ENCODE data around the gene CRB3.

Gene CRB3

DNA sequence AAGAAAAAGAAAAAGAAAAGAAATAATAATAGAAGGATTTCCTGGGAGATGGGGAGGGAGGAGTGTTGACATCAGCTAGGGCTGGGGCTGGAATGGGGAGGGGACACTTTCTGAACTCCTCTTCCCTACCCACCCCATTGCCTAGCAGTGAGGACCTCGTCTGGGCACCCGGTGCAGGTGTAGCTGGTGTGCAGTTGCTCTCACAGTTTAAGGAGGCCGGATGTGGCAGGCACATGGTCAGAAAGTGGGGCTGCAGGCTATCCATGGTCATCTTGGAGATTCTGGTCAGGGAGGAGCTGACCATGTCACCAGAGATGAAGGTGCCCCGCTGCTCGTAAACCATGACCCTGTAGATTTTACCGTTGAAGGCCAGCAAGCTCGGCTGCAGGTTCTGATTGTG, 46.5 kb downstream of the CRB3 start:
- TF ChIP-seq, protein P1, sequence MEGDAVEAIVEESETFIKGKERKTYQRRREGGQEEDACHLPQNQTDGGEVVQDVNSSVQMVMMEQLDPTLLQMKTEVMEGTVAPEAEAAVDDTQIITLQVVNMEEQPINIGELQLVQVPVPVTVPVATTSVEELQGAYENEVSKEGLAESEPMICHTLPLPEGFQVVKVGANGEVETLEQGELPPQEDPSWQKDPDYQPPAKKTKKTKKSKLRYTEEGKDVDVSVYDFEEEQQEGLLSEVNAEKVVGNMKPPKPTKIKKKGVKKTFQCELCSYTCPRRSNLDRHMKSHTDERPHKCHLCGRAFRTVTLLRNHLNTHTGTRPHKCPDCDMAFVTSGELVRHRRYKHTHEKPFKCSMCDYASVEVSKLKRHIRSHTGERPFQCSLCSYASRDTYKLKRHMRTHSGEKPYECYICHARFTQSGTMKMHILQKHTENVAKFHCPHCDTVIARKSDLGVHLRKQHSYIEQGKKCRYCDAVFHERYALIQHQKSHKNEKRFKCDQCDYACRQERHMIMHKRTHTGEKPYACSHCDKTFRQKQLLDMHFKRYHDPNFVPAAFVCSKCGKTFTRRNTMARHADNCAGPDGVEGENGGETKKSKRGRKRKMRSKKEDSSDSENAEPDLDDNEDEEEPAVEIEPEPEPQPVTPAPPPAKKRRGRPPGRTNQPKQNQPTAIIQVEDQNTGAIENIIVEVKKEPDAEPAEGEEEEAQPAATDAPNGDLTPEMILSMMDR (IDR thresholded peaks at IDR 0.05) = no peak
- no peaks in the 10 kb centered on the region for H3K9me3 Mint-ChIP-seq

DNA sequence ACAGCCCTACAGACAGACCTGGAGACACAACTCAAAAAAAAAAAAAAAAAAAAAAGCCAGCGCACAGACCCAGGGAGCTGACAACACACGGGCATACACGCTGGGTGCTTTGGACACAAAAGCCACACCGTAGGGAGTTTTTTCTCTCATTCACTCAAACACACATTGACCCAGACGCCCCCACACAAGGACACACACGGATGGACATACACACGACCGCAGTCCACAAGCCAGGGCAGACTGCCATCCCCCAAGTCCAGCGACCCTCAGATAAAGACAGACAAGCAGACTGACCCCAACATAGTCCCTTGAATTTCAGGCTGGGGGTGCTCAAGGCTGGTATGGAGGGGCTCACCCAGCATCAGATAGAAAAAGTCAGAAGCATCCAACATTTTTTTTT, 50.0 kb downstream of the CRB3 start:
- Mint-ChIP-seq H3K36me3 (ENCODE audit: low read depth) (no peaks in the 10 kb centered on the region), H3K27ac (peak overlapping the region; percentile 57)

More for the DNA sequence above, 46.5 kb downstream of the CRB3 start:
- DNase-seq = no peak
- Mint-ChIP-seq H3K4me1 (peaks cover 7% of the 10 kb centered on the region), H3K27ac (no peak overlapping the region), H3K36me3 (ENCODE audit: low read depth) (no peaks in the 10 kb centered on the region), H3K4me3 (no peak overlapping the region), H3K27me3 (ENCODE audit: low read depth, poor library complexity) (peaks cover 16% of the 10 kb centered on the region)

DNA sequence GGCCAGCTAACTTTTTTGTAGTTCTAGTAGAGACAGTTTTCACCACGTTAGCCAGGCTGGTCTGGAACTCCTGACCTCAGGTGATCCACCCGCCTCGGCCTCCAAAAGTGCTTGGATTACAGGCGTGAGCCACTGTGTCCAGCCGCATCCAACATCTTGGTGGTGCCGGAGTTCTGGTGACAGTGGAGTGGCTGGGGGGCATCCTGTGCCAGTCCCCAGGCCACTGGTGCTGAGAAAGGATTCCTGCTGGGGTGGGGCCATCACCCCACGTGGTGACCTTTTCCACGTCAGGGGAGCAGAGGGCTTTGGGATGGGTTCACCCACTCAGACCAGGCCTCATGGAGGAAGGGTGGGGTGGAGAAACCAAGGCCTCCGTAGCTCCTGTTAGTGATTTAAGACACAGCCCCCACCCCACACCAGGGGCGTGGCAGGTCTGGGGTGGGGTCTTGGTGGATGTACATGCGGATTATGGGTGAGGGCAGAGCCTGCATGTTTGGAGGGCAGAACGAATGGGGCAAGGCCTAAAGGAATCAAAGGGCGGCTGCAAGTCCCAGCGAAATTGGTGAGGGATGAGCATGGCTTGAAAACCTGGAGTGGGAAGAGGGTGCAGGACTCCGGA, 51.0 kb downstream of the CRB3 start:
- peaks cover 32% of the 10 kb centered on the region for H3K4me1 Mint-ChIP-seq
- no peaks in the 10 kb centered on the region for H3K36me3 Mint-ChIP-seq (ENCODE audit: low read depth)
- no peak overlapping the region for H3K27ac Mint-ChIP-seq
- TF ChIP-seq, protein P1 (IDR thresholded peaks at IDR 0.05) = no peak
- DNase-seq = no peak
- H3K4me3 Mint-ChIP-seq = no peak overlapping the region
- no peaks in the 10 kb centered on the region for H3K9me3 Mint-ChIP-seq
- peaks cover 17% of the 10 kb centered on the region for H3K27me3 Mint-ChIP-seq (ENCODE audit: low read depth, poor library complexity)

More for the DNA sequence above, 50.0 kb downstream of the CRB3 start:
- Mint-ChIP-seq H3K4me3 (peak overlapping the region; percentile 10), H3K9me3 (no peaks in the 10 kb centered on the region), H3K27me3 (ENCODE audit: low read depth, poor library complexity) (peaks cover 17% of the 10 kb centered on the region), H3K4me1 (peaks cover 32% of the 10 kb centered on the region)
- TF ChIP-seq, protein P1 (IDR thresholded peaks at IDR 0.05) = no peak
- no peak for DNase-seq

DNA sequence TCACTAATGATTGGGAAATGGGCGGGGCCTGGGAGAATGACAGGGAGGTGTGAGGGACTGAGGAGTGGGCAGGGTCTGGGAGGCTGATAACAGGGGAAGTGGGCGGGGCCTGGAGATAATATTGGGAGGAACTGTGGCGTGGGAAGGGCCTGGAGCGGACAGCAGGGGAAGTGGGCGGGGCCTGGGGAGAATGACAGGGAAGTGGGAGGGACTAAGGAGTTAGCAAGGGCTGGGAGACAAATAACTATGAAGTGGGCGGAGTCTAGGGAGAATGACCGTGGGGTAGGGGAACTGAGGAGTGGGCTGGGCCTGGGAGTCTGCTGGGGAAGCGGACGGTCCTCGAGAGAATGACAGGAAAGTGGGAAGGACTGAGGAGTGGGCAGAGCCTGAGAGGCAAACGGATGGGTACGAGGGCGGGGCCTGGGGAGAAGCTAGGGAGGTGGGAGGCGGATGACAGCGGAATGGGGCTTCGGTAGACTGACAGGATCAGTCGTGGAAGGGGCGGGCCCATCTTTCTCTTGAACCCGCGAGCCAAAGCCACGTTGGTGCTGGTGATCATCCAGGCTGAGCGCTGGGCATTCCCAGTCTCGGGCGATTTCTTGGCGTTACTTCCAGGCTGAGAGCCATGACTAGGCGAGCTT, 52.1 kb downstream of the CRB3 start:
- no peaks in the 10 kb centered on the region for H3K36me3 Mint-ChIP-seq (ENCODE audit: low read depth)
- H3K27me3 Mint-ChIP-seq (ENCODE audit: low read depth, poor library complexity) = peaks cover 17% of the 10 kb centered on the region
- H3K27ac Mint-ChIP-seq = peak overlapping the region; percentile 18
- H3K4me3 Mint-ChIP-seq = peak overlapping the region; percentile 93
- no peaks in the 10 kb centered on the region for H3K9me3 Mint-ChIP-seq
- TF ChIP-seq, protein P1 (IDR thresholded peaks at IDR 0.05) = no peak
- DNase-seq = peak; percentile 97
- H3K4me1 Mint-ChIP-seq = peaks cover 32% of the 10 kb centered on the region

Measured in nephron progenitor cell (in vitro differentiated cells).